H1 (cell line): ENCODE results near the gene GFY. TPM values are rescaled to one million over a fixed set of nuclear protein-coding genes. Genes with fewer than 3 reads are reported as not detected.

Experiments used
- CTCF ChIA-PET: fragments of 300-600 bp; sonication (Branson Sonifier 250); formaldehyde crosslinking; loops from one replicate; lab custom pipeline; 2021; ENCODE audit not compliant: partially characterized antibody; lab: Charles Lee
- POLR2A ChIA-PET: fragments of 300-600 bp; sonication (Branson Sonifier 250); formaldehyde crosslinking; loops from one replicate; lab custom pipeline; 2021; ENCODE audit warnings: inconsistent platforms; ENCODE audit not compliant: partially characterized antibody; lab: Charles Lee
- DNase-seq, 2 experiments: peaks; one replicate each; pipeline versions ENCODE4 v3.0.0 to v3.0.0-alpha.2; 2010 to 2022; ENCODE audit warnings: low spot score in 2 of 2, low read depth in 1 of 2, mixed read lengths in 1 of 2
- FAIRE-seq: peaks from 2 replicates; lab custom pipeline; 2011; peaks lifted over from hg19 to GRCh38; lab: Jason Lieb, UNC
- H2AFZ ChIP-seq: 2 replicates; pipeline ENCODE4 v1.8.1; 2012; ENCODE audit warnings: low read length, inconsistent platforms
- H2AK5ac ChIP-seq: 2 replicates; pipeline ENCODE4 v1.6.1; 2013; ENCODE audit warnings: low read depth, low read length
- H2BK120ac ChIP-seq: replicated peaks from 2 replicates; pipeline ENCODE3; 2013; ENCODE audit warnings: low read depth, low read length, inconsistent platforms
- H2BK12ac ChIP-seq: 2 replicates; pipeline ENCODE4 v1.6.1; 2013; ENCODE audit warnings: low read depth, low read length
- H2BK15ac ChIP-seq: 2 replicates; pipeline ENCODE4 v1.6.1; 2013; ENCODE audit warnings: low read length
- H2BK20ac ChIP-seq: 2 replicates; pipeline ENCODE4 v1.6.1; 2013; ENCODE audit warnings: low read length
- H2BK5ac ChIP-seq: 2 replicates; pipeline ENCODE4 v1.6.1; 2013; ENCODE audit warnings: low read depth, low read length
- H3K14ac ChIP-seq: 2 replicates; pipeline ENCODE4 v1.6.1; 2013; ENCODE audit warnings: inconsistent platforms; ENCODE audit not compliant: insufficient read length
- H3K18ac ChIP-seq: 2 replicates; pipeline ENCODE4 v1.6.1; 2013; ENCODE audit warnings: low read length; ENCODE audit errors: extremely low read depth
- H3K23ac ChIP-seq: 2 replicates; pipeline ENCODE4 v1.6.1; 2013; ENCODE audit warnings: inconsistent platforms; ENCODE audit not compliant: insufficient read length
- H3K23me2 ChIP-seq: 2 replicates; pipeline ENCODE4 v1.6.1; 2013; ENCODE audit warnings: low read depth, low read length
- H3K27ac ChIP-seq: 2 replicates; pipeline ENCODE4 v1.6.1; 2011; ENCODE audit warnings: low read depth, low read length, inconsistent platforms
- H3K27me3 ChIP-seq, 4 experiments: replicated peaks in 1 of 4; 1 replicate in 1 of 4; 2 replicates in 3 of 4; pipeline versions ENCODE4 v1.6.1 to v1.8.1; 2011 to 2013; ENCODE audit warnings: low read length in 3 of 4, mild to moderate bottlenecking in 3 of 4, inconsistent platforms in 2 of 4, mixed read lengths in 2 of 4, moderate library complexity in 1 of 4; ENCODE audit not compliant: control insufficient read depth in 3 of 4, insufficient read depth in 3 of 4; ENCODE audit errors: extremely low read depth in 1 of 4
- H3K36me3 ChIP-seq, 4 experiments: 2 replicates each; pipeline versions ENCODE4 v1.6.1 to v1.8.1; 2011 to 2013; ENCODE audit warnings: mild to moderate bottlenecking in 4 of 4, low read length in 3 of 4, moderate library complexity in 2 of 4, control low read depth in 1 of 4, inconsistent platforms in 1 of 4; ENCODE audit not compliant: insufficient read depth in 4 of 4, control insufficient read depth in 2 of 4
- H3K4ac ChIP-seq: replicated peaks from 2 replicates; pipeline ENCODE3; 2013; ENCODE audit warnings: low read length, low read depth, mixed read lengths, inconsistent platforms; ENCODE audit not compliant: insufficient read length
- H3K4me1 ChIP-seq, 4 experiments: replicated peaks in 1 of 4; 1 replicate in 1 of 4; 2 replicates in 3 of 4; pipeline versions ENCODE4 v1.6.1 to v1.8.1; 2011 to 2013; ENCODE audit warnings: low read length in 3 of 4, inconsistent platforms in 2 of 4, mixed read lengths in 1 of 4; ENCODE audit not compliant: insufficient read depth in 4 of 4, control insufficient read depth in 3 of 4
- H3K4me2 ChIP-seq, 2 experiments: 2 replicates each; pipeline versions ENCODE4 v1.6.1 to v1.8.1; 2011 to 2013; ENCODE audit warnings: low read depth in 2 of 2, low read length in 2 of 2, control low read depth in 1 of 2, inconsistent platforms in 1 of 2, mild to moderate bottlenecking in 1 of 2; ENCODE audit not compliant: insufficient read depth in 1 of 2
- H3K4me3 ChIP-seq, 4 experiments: fragments of 200-600, 300-600 bp in 1 of 4; sonication (generic), shearing (Covaris generic), sonication (Bioruptor Twin) in 1 of 4; 2 replicates each; pipeline versions ENCODE4 v1.5.1 to v1.8.1; 2011 to 2016; ENCODE audit warnings: low read length in 4 of 4, low read depth in 3 of 4, control low read depth in 2 of 4, inconsistent platforms in 2 of 4, mild to moderate bottlenecking in 2 of 4, mixed read lengths in 1 of 4, moderate library complexity in 1 of 4; ENCODE audit not compliant: insufficient read depth in 2 of 4; ENCODE audit errors: extremely low read depth in 1 of 4
- H3K56ac ChIP-seq: replicated peaks from 2 replicates; pipeline ENCODE3; 2013; ENCODE audit warnings: low read depth, mild to moderate bottlenecking, mixed read lengths, low read length, inconsistent platforms; ENCODE audit not compliant: insufficient read length
- H3K79me1 ChIP-seq: 2 replicates; pipeline ENCODE4 v1.6.1; 2013; ENCODE audit warnings: low read depth, low read length, control low read depth
- H3K79me2 ChIP-seq, 2 experiments: 2 replicates each; pipeline versions ENCODE4 v1.6.1 to v1.8.1; 2012 to 2013; ENCODE audit warnings: low read length in 2 of 2, mild to moderate bottlenecking in 2 of 2, inconsistent platforms in 1 of 2; ENCODE audit not compliant: insufficient read depth in 2 of 2, control insufficient read depth in 1 of 2
- H3K9ac ChIP-seq, 4 experiments: replicated peaks in 1 of 4; 1 replicate in 1 of 4; 2 replicates in 3 of 4; pipeline versions ENCODE4 v1.6.1 to v1.8.1; 2011 to 2013; ENCODE audit warnings: low read depth in 3 of 4, low read length in 3 of 4, control low read depth in 2 of 4, mild to moderate bottlenecking in 2 of 4, moderate library complexity in 2 of 4, inconsistent platforms in 1 of 4; ENCODE audit errors: extremely low read depth in 1 of 4
- H3K9me3 ChIP-seq, 2 experiments: 2 replicates each; pipeline versions ENCODE4 v1.6.1 to v1.8.1; 2012 to 2013; ENCODE audit warnings: mild to moderate bottlenecking in 2 of 2, moderate library complexity in 2 of 2, control low read depth in 1 of 2, inconsistent platforms in 1 of 2, low read depth in 1 of 2, low read length in 1 of 2, mixed read lengths in 1 of 2; ENCODE audit not compliant: insufficient read depth in 2 of 2
- H4K20me1 ChIP-seq, 2 experiments: replicated peaks in 1 of 2; 2 replicates each; pipeline versions ENCODE3 to v1.8.1; 2011 to 2013; ENCODE audit warnings: inconsistent platforms in 2 of 2, low read length in 2 of 2, mild to moderate bottlenecking in 1 of 2; ENCODE audit not compliant: insufficient read depth in 2 of 2, control insufficient read depth in 1 of 2
- H4K5ac ChIP-seq: 2 replicates; pipeline ENCODE4 v1.6.1; 2013; ENCODE audit warnings: low read length, low read depth, mixed read lengths, inconsistent platforms; ENCODE audit not compliant: insufficient read length
- H4K8ac ChIP-seq: 2 replicates; pipeline ENCODE4 v1.8.0; 2013; ENCODE audit warnings: mild to moderate bottlenecking, moderate library complexity, low read length, inconsistent platforms; ENCODE audit not compliant: insufficient read depth; ENCODE audit errors: extremely low read depth
- H4K91ac ChIP-seq: replicated peaks from 2 replicates; pipeline ENCODE3; 2013; ENCODE audit warnings: low read length, mixed read lengths, inconsistent platforms; ENCODE audit not compliant: insufficient read length
- CHD2 ChIP-seq: IDR thresholded peaks from 2 replicates; pipeline ENCODE4 v1.6.1; 2012; ENCODE audit warnings: low read length, improper control_type of control experiment
- SP1 ChIP-seq: IDR thresholded peaks from 2 replicates; pipeline ENCODE4 v1.6.1; 2011; ENCODE audit warnings: low read depth, low read length
- SP2 ChIP-seq: IDR thresholded peaks from 2 replicates; pipeline ENCODE4 v1.6.1; 2012; ENCODE audit warnings: mild to moderate bottlenecking, low read length, inconsistent platforms
- TCF12 ChIP-seq: IDR thresholded peaks from 2 replicates; pipeline ENCODE4 v1.6.1; 2011; ENCODE audit warnings: low read depth, mild to moderate bottlenecking, low read length
- YY1 ChIP-seq: IDR thresholded peaks from 2 replicates; pipeline ENCODE4 v1.6.1; 2011; ENCODE audit warnings: low read depth, mild to moderate bottlenecking, low read length
- WGBS, 2 experiments: shearing (Covaris generic) in 1 of 2; methylation state at CpG; one replicate each; pipeline versions ENCODE4 v1.1.6 to v1.1.7; 2013 to 2015; ENCODE audit warnings: low lambda C conversion rate in 2 of 2, mixed read lengths in 2 of 2, inconsistent platforms in 1 of 2, low coverage in 1 of 2, missing lambda C conversion rate in 1 of 2; ENCODE audit not compliant: insufficient replicate concordance in 2 of 2, insufficient coverage in 1 of 2, insufficient read length in 1 of 2; ENCODE audit errors: extremely low coverage in 1 of 2, missing lambda C conversion rate in 1 of 2; 5-methylcytosine and 5-hydroxymethylcytosine counted together
- polyA plus RNA-seq, 7 experiments: library from polyadenylated mRNA; depleted of rRNA in 3 of 7; stranded (reverse) in 5 of 7; unstranded in 2 of 7; fragments of >200 nt in 5 of 7; fragments of 200-250 nt in 2 of 7; gene quantifications; 1 replicate in 5 of 7; 2 replicates in 1 of 7; 4 replicates in 1 of 7; pipeline versions ENCODE4 v1.2.1 to v1.2.3, GENCODE V29; 2011 to 2013; ENCODE audit warnings: missing spikeins in 2 of 7, mixed read lengths in 2 of 7
- total RNA-seq: library from RNA; stranded (reverse); fragmentation: NEBNext Ultra II Directional; extraction: Animal tissue kit (Norgen Biotek cat#: 25700); gene quantifications from 2 replicates; pipeline ENCODE4 v1.2.1, GENCODE V29; 2021

Gene GFY
- total and polyA plus RNA-seq, 2 of the 8 experiments (the other 6 are each of a cell fraction or from before 2014, with no cell fraction given), result 0.68 to 0.93 TPM

DNA sequence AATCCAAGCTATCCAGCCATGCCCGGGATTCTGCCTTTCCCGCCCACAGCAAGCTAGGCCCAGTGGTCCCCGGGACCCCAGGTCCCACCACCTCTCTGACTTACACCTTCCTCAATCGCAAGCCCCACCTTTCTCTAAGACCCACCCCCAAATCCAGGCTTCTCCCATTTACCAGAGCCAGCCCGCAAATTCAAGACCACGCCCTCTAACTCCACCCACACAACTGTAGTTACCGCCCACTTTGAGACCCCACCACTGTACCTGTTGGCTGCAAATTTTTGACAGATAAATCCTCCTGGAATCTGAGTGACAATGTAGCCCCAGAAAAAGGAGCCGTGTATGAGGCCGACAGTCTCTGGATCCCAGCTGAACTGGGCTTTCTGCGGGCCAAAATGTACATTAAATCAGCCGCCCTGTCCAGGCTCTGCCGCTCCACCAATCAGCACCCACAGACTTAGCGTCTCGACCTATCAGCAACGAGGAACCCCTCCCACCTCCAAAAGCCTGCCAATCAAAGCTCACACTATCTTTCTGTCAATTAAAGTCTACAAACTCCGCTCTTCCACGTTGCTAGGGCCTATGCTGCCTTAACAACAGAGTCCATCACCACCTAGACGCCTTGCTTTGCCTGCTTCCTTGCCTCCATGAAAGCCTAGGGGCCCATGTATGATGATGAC is 9.9 kb downstream of the GFY start:
- Histone ChIP-seq H2BK12ac (no peak overlapping the region), H4K20me1 (no peaks in the 10 kb centered on the region), H2AFZ (no peak overlapping the region), H3K27me3 (peaks cover 23 to 62% (median 51%) of the 10 kb centered on the region in 4 experiments; a peak in 6 of 7 replicates), H4K8ac (no peak overlapping the region), H3K23me2 (peaks cover 9% of the 10 kb centered on the region; the same call in 1 of the 2 replicates), H3K18ac (no peak overlapping the region), H3K9me3 (peaks cover 0 to 2% of the 10 kb centered on the region in 2 experiments; a peak in 1 of 4 replicates), H3K9ac (no peak overlapping the region), H3K79me2 (no peaks in the 10 kb centered on the region), H2BK120ac (no peak overlapping the region), H3K4me1 (peaks cover 0 to 21% (median 12%) of the 10 kb centered on the region in 4 experiments; a peak in 5 of 7 replicates), H3K23ac (no peak overlapping the region), H2BK15ac (peak overlapping the region; percentile 1; the same call in 1 of the 2 replicates), H3K14ac (no peak overlapping the region), H4K91ac (no peak overlapping the region), H3K4ac (peak overlapping the region; percentile 79), H2AK5ac (no peak overlapping the region; the same call in 1 of the 2 replicates), H3K27ac (no peak overlapping the region), H3K79me1 (no peaks in the 10 kb centered on the region), H3K4me3 (no peak overlapping the region), H3K36me3 (no peaks in the 10 kb centered on the region), H3K4me2 (no peak overlapping the region; a peak in 1 of 4 replicates), H2BK20ac (no peak overlapping the region), H2BK5ac (no peak overlapping the region), H3K56ac (no peak overlapping the region), H4K5ac (no peak overlapping the region)
- FAIRE-seq, result no peak
- WGBS, 2 experiments, result 95% methylated on average over 18 of the region's 18 CpGs; no CpG with 5 or more reads in 1 of the 2 experiments
- TF ChIP-seq SP1 (peak; percentile 83), CHD2 (0 out of 2 replicates have a peak, but pooled peaks have one; percentile 13), YY1 (no peak), SP2 (peak; percentile 15; the same call in 1 of the 2 replicates), TCF12 (no peak)
- DNase-seq, result no peak
- ChIA-PET POLR2A (interaction anchor here (0.7 to 2.3 kb wide), 9 partner anchors 10 to 126 kb away, joined by 3 to 17 read pairs (median 4); partner anchors contain the start of genes GFY and RPL13A), CTCF (interaction anchor here (0.6 to 4.7 kb wide), 5 partner anchors 11 to 1991 kb away, joined by 3 to 38 read pairs (median 5); partner anchors contain the start of genes DKKL1, GFY and PTH2)
